ENCODE measurements around the gene ZNF780A.

GRCh38 chr19:40116075-40116474 is 25.3 kb upstream of the ZNF780A start:
- TF ChIP-seq CTCF (conservative IDR thresholded peaks at IDR 0.05 in 1 of 2, IDR thresholded peaks at IDR 0.05 in 1 of 2; ENCODE audit: low read depth in 1 of 2, low read length in 2 of 2) (no peak), EZH2 (IDR thresholded peaks at IDR 0.05; ENCODE audit: low read length, missing control alignments) (no peak)
